ENCODE data around the gene NPTN.
"Not testable (repeated sequence)": the region's sequence is repeated elsewhere in the genome, so short reads cannot be mapped to it uniquely, and the experiment has no call there.

NPTN gene

DNA sequence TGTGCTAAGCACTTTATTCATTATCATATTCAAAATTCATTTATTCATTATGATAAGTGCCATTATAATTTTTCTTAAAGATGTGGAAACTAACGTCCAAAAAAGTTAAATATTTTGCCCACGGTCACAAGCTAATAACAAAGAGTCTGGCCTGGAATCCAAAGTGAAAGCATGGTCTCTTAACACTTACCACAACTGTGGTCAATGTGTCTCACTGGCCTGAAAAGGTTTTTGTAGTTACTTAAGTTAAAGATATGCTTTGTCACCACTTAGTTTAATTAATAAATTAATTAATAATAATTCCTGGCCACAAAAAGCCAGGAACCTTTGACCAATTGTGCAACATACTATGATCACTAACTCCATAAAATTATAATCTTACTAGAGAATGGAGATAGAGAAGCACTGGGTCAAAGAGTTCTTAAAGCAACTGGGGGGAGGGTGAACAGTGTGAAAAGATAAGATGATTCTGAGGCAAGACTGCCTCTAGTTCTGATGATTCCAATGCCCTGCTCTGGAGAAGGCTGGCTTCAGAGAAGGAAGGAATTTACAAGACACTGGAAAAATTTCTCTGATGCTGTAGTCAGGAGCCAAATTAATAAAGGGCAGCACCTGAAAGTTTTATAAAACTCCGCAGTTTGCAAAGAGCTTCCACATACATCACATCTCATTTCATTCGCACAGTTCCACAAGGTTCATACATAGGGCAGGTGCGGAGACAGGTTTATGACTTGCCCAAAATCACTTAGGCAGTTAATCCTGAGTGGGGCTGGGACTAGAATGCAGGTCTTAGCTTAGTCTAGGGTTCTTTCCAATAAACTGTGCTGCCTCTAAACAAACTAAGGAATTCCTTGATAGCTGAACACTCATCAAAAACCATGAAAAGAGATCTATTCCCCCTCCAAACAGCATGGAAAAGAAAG is 32.5 kb downstream of the NPTN start:
- no peak for DNase-seq

DNA sequence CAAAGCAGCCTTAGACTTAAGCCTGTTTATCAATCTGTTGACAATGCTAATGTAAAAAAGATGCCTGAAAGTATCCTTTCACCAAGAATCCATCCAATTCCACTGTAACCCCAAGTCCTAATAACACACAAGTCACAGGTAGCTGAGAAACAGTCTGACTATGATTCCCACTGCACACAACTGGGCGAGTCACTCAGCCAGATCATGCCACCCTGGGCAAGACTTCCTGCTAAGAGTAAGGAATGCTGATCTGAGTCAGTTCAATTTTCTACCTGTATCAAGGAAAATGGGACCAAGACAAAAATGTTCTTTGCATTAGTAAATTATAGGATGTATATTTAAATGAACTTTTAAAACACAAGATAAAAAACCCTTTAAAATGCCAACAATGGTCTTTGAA is 33.3 kb downstream of the NPTN start:
- no peak for DNase-seq

GRCh38 chr15:73598530-73599160 is 34.5 kb downstream of the NPTN start:
- peak; percentile 83 for DNase-seq

DNA sequence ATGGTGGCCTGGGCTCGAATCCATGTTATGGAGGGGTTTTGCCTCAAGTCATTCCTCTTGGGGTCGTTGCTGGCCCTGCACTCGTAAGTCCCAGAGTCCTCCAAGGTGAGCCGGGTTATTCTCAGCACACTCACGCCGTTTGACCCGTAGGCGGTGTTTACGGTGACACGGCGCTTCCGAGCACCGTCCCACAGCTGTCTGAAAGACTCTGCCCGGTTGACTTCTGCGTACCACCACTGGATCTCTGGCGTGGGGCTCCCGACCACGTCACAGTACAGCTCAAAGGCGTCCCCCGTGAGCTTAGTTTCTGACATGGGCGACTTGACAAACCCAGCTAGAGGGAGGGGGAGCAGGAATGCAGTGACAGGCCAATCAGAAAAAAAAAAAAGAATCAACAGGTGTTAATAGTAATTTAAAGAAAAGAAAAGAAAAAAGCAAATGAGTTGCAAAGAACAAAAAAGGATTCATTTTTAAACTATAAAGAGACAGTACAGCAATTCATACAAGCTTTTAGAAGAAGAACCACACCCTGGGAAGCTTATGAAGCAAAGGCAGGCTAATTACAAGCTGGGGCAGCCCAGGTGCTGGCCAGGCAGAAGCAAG is 36.1 kb downstream of the NPTN start:
- DNase-seq = no peak

DNA sequence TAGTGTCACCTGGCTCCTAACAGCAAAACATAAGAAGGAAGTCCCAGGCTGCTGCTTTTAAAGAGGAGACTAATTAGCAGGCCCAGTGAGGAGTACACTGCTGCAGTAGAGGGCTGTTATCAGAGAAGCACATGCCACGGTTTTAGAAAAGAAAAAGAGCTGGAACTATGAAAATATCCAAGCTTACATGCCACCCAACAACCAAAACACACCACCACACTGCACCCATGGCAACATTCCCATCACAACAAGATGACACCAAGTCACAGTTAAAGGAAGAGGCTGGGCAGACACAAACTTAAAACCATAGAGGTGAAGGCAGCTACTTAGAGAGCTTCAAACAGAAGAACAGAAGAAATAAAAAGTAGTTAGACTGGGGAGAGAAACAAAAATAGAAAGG is 37.0 kb downstream of the NPTN start:
- DNase-seq = no peak

DNA sequence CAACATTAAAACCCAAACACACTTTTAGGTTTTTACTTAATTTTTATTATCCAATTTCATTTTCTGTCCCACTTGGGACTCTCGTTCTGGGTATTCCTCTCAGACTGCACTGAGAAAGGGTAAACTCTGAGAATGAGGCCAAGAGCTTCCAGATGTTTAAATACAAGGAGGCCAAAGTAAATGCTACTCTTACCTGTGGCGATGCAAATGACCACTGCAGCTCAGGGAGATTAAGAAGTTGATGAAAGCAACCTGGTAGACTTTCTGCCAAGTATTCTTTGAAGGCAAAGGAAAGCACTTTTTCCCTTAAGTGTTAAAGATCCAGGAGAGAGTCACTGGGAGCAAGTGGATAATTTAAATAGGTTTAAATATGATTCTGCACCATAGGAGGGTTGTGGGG is 39.1 kb downstream of the NPTN start:
- DNase-seq = no peak

DNA sequence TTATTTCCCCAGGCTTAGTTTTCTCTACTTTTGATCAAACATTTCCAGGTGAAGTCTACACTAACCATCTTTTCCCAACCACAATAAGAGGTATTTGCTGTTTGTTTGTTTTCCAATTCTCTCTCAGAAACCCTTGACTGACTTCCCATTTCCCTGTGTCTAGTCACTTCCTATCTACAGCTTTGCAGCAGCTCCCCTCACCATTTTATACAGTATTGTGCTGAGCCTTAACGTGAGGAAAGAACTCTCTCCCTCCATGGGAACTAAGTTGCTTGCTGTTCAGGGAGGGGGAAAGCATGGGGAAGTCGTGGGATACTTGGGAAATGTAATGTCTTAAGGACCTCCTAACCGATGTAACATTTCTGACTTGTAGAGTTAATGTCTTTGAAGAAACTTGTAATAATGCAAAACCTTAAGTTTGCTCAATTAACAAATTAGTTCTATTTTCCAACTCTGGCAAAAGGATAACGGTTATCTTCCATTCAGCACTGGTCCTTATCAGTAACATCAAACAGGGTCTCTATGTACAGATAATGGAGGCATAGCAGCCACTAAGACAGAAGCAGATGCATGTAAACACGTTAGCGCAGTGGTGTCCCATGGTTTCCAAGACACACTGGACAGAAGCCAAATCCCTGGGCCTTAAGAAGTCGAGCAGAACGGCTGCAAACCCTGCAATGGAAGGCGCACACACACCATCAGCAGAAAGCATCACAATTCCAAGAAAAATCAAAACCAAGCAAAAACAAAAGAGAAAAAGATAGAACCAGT is 39.7 kb downstream of the NPTN start:
- DNase-seq = no peak

DNA sequence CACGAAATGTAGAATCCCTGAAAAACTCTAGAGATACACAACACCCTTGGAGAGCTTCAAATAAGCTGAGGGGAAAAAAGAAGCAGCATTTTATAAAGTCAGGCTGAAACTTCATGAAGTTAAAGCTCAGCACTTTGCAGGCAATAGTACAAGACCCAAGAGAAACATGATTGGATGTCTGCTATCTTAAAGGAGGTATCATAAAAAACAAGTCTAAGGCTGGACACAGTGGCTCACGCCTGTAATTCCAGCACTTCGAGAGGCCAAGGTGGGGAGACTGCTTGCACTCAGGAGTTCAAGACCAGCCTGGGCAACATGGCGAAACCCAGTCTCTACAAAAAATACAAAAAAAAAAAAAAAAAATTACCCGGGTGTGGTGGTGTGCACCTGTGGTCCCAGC is 42.9 kb downstream of the NPTN start:
- DNase-seq = no peak

DNA sequence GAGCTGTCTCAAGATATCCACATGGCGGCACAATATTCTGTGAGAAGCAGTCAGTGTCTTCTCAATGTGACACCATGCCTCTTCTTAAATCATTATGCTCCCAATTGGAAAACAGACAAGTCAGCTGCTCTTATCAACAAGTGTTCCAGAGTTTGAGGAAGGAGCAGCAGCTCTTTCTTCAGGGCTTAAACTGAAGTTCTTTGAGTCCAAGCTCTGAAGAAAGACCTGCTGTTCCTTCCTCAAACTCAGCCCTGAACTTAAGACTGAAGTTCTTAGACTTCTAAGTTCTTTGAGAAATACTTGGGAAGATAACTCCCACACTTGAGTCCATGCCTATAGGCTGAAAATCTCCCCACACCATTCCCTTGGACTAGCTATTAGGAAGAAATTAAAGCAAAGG is 43.4 kb downstream of the NPTN start:
- no peak for DNase-seq

- no peak for DNase-seq
Observed at GRCh38 chr15:73585871-73586654, 47.1 kb downstream of the NPTN start.

- DNase-seq = peak; percentile 28
Observed at GRCh38 chr15:73584699-73585420, 48.3 kb downstream of the NPTN start.

DNA sequence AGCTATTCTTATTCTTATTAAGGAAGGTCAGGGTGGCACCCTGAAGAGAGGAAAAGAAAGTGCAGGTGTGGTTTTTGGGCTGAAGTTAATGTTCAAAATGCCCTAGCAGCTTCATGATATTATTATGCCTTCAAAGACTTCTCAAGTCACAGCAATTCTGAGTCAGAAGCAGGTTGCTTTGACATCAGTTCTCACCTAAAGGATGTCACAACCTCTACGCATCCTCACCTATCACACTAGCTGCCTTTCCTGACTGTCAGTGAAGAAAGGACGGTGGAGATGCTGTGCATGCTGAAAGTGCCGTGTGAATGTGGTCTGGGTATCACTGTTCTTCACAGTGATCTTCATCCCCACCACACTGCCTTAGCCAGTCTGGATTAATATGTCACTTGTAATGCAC is 49.6 kb downstream of the NPTN start:
- DNase-seq = no peak

GRCh38 chr15:73582851-73583379 is 50.3 kb downstream of the NPTN start:
- DNase-seq = no peak

DNA sequence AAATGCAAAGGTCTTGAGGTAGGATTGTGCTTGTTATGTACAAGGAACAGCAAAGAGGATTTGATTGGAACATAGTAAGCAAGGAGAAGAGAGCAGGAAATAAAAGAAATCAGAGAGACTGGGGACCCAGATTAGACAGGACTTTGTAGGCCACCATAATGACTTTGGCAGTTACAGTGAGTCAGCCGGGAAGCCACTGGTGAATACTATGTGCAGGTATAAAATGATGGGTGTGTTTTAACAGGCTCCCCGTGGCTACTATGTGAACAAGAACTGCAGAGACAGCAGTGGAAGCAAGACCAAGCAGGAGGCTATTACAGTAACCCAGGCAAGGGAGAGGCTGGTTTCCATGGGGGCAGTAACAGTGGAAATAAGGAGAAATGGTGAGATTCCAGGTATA is 55.2 kb downstream of the NPTN start:
- DNase-seq = no peak

DNA sequence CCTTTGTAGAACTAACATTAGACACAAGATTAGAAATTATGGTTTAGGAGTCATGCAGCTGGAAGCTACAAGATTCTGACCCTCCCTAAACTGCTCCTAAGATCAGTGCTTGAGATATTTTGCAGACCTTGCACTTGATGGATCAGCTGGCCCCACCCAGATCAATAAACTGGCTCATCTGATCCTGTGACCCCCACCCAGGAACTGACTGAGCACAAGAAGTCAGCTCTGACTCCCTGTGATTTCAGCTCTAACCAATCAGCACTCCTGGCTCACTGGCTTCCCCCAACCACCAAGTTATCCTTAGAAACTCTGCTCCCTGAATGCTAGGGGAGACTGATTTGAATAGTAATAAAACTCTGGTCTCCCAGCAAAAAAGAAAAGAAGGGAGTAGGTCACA is 55.6 kb downstream of the NPTN start:
- not testable (repeated sequence) for DNase-seq

- DNase-seq = peak; percentile 18
Observed at GRCh38 chr15:73575636-73576247, 57.4 kb downstream of the NPTN start.

DNA sequence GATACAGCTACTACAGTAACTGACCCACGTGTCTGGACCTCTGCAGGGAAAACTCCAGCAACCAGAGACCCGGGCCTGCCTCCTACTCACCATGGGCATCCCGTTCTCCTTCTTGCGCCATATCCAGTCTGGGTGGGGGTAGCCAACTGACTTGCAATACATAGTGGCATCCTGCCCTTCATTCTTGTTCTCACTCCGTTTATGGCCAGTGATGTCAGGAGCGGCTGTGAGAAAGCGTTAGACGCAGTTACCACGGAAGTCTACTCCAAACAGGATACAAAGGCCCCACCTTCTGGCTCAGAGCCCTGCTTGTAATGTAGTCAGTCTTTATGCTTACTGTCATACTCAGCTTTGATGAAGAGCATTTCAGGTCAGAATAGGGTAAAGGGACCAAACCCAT is 59.6 kb downstream of the NPTN start:
- DNase-seq = peak; percentile 77

- no peak for DNase-seq
Observed at GRCh38 chr15:73573037-73573436, 60.2 kb downstream of the NPTN start.

DNA sequence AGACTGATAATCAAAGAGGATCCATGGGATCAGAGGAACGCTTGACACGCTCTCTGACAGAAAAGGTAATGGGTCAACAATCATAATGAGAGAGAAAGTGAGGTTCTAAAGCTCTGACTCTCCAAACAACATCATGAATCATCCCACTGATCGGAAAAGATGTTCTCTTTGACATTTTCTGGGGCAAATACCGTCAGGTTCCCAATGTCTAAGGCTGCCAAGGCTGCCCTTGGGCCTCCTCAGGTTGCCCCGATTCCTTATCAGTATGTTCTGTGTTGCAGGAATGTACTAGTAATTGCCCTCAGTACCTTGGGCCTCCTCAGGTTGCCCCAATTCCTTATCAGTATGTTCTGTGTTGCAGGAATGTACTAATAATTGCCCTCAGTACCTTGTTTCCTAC is 60.9 kb downstream of the NPTN start:
- DNase-seq = no peak

DNA sequence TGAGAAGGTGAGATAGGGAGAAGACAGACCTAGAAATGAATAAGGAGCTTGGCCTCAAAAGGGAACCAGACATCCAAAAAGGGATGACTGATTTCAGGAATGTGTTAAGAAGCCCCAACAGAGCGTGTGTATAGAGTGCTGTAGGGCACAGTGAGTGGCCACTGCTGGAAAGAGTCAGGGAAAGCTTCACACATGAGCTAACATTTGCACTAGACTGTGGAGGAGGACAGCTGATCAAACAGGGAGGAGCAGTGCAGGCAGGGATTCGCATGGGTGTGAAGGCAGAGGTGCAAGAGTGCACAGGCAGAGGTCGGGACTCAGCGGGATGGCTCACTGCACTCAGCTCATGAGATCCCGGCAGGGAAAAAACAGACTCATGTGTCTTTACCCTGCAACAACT is 61.8 kb downstream of the NPTN start:
- DNase-seq = no peak

Measured in fibroblast of upper back skin (primary cell).